ENCODE data around the gene SLC2A9. TPM values are rescaled to one million over a fixed set of nuclear protein-coding genes. Genes with fewer than 3 reads are reported as not detected.

The SLC2A9 gene
- total and polyA plus RNA-seq, 2 experiments from 2014 or later, result 6.2 to 7.8 TPM

DNA sequence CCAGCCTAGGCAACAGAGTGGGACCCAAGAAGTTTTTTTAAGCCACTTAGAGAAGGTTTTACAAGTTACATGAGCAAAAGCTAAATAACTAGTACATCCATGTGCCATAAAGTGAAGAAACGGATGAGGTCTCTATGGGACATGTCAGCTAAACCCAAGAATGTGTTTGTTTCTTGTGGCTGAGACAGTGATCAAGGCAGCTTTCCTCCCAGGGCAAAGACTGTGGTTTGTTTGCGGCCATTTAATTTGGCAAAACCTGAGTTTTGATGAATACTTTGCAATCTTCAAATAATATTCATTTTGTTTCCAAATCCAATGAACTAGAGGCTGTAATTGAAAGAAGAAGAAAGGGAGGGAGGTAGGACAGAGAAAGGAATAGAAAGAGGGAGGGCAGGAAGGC lies 44.9 kb upstream of the SLC2A9 start:
- no peak overlapping the region for H3K4me3 ChIP-seq
- DNase-seq (ENCODE audit: low spot score), result no peak
- WGBS (ENCODE audit: low lambda C conversion rate, missing lambda C conversion rate), result 71% methylated on average over 2 of the region's 2 CpGs
- no peaks in the 10 kb centered on the region for H3K4me1 ChIP-seq (ENCODE audit: insufficient read depth)
- no peak overlapping the region for H2AFZ ChIP-seq
- H3K36me3 ChIP-seq (replicated peaks; ENCODE audit: insufficient read depth, low read depth), result no peaks in the 10 kb centered on the region
- no peaks in the 10 kb centered on the region for H3K9me3 ChIP-seq (ENCODE audit: low read depth)
- no peaks in the 10 kb centered on the region for H3K27me3 ChIP-seq
- no peaks in the 10 kb centered on the region for H3K9me2 ChIP-seq (replicated peaks; ENCODE audit: insufficient read depth)
- no peak overlapping the region for H3K4me2 ChIP-seq
- no peaks in the 10 kb centered on the region for H4K20me1 ChIP-seq (ENCODE audit: insufficient read depth, poor library complexity, severe bottlenecking)
- H3K27ac ChIP-seq, result no peak overlapping the region
- TF ChIP-seq, protein P1, sequence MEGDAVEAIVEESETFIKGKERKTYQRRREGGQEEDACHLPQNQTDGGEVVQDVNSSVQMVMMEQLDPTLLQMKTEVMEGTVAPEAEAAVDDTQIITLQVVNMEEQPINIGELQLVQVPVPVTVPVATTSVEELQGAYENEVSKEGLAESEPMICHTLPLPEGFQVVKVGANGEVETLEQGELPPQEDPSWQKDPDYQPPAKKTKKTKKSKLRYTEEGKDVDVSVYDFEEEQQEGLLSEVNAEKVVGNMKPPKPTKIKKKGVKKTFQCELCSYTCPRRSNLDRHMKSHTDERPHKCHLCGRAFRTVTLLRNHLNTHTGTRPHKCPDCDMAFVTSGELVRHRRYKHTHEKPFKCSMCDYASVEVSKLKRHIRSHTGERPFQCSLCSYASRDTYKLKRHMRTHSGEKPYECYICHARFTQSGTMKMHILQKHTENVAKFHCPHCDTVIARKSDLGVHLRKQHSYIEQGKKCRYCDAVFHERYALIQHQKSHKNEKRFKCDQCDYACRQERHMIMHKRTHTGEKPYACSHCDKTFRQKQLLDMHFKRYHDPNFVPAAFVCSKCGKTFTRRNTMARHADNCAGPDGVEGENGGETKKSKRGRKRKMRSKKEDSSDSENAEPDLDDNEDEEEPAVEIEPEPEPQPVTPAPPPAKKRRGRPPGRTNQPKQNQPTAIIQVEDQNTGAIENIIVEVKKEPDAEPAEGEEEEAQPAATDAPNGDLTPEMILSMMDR (IDR thresholded peaks at IDR 0.05; ENCODE audit: poor library complexity), result no peak
- TF ChIP-seq EZH2phosphoT487 (IDR thresholded peaks at IDR 0.05; ENCODE audit: low read depth, severe bottlenecking, unreplicated experiment) (no peak), EZH2 (IDR thresholded peaks at IDR 0.05; ENCODE audit: borderline replicate concordance) (no peak)
- H3K79me2 ChIP-seq, result no peaks in the 10 kb centered on the region

DNA sequence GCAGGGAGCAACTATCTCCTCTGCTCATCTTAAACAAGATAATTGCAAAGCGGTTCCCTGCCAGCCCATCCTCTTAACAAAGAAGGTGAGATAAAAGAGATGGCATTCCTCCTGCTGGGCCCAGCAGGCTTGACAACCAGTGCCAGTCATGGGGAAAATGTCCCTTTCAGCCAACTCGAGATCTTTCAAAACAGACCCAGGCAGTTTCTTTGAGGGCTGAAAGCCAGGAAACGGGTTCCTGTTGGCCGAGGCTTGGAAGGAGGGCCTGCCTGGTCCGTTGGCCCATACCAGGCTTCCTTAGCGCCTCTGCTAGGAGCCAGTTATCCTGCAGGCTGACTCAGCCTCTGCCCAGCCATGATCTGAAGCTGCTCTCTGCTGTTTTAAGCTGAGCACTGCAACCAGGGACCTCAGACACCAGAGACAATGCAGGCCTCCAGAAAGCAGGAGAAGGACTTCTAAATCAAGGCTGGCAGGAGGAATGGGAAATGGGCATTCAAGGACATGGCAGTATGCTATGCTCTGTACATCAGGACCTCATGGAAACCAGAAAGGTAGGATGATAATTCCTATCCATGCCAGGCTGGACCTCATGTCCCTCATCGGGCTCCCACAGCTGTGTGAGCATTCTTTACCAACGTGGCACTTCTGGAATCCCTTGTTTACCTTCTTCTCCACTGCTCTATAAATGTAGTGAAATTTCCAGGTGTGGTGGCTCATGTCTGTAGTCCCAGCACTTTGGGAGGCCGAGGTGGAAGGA lies 42.4 kb upstream of the SLC2A9 start:
- DNase-seq (ENCODE audit: low spot score), result peak; percentile 76
- Histone ChIP-seq H3K9me3 (ENCODE audit: low read depth) (no peaks in the 10 kb centered on the region), H4K20me1 (ENCODE audit: insufficient read depth, poor library complexity, severe bottlenecking) (no peaks in the 10 kb centered on the region), H3K79me2 (no peaks in the 10 kb centered on the region), H2AFZ (no peak overlapping the region), H3K9me2 (replicated peaks; ENCODE audit: insufficient read depth) (no peaks in the 10 kb centered on the region), H3K4me3 (no peak overlapping the region), H3K36me3 (replicated peaks; ENCODE audit: insufficient read depth, low read depth) (no peaks in the 10 kb centered on the region), H3K27me3 (no peaks in the 10 kb centered on the region), H3K27ac (no peak overlapping the region), H3K4me1 (ENCODE audit: insufficient read depth) (no peaks in the 10 kb centered on the region), H3K4me2 (no peak overlapping the region)
- 44% methylated on average over 9 of the region's 9 CpGs for whole genome bisulfite sequencing (ENCODE audit: low lambda C conversion rate, missing lambda C conversion rate)
- TF ChIP-seq, protein P1 (IDR thresholded peaks at IDR 0.05; ENCODE audit: poor library complexity), result peak; percentile 67
- no peak for TF ChIP-seq EZH2 (IDR thresholded peaks at IDR 0.05; ENCODE audit: borderline replicate concordance)

DNA sequence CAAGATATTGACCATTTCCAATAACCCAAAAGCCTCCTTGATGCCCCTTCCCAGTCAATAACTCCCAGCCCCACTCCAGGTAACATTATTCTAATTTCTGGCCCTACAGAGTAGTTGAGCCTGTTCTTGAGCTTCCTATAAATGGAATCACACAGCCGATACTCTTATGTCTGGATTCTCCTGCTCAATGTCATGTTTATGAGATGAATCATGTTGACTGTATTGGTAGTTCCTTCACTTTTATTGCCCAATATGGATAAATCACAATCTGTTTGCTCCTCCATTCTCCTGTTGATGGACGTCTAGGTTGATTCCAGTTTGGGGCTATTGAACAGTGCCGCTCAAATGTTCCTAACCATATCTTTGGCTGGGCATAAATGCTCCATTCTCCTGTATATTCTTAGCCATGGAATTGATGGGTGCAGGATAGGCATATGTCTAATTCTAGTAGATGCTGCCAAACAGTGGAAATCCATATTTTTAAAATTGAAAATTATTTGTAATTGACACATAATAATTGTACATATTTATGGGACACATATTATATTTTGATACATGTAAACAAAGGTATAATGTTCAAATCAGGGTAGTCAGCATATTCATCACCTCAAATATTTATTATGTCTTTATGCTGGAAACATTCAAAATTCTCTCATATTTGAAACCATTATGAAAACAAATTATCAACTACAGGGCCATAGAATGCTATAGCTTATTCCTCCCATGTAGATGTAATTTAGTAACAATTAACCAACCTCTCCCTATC lies 40.5 kb upstream of the SLC2A9 start:
- Histone ChIP-seq H4K20me1 (ENCODE audit: insufficient read depth, poor library complexity, severe bottlenecking) (no peaks in the 10 kb centered on the region), H3K4me3 (no peak overlapping the region), H3K36me3 (replicated peaks; ENCODE audit: insufficient read depth, low read depth) (no peaks in the 10 kb centered on the region), H3K9me2 (replicated peaks; ENCODE audit: insufficient read depth) (no peaks in the 10 kb centered on the region), H3K4me2 (no peak overlapping the region), H2AFZ (no peak overlapping the region), H3K27me3 (no peaks in the 10 kb centered on the region), H3K9me3 (ENCODE audit: low read depth) (no peaks in the 10 kb centered on the region), H3K79me2 (no peaks in the 10 kb centered on the region), H3K27ac (no peak overlapping the region), H3K4me1 (ENCODE audit: insufficient read depth) (no peaks in the 10 kb centered on the region)
- TF ChIP-seq EZH2 (IDR thresholded peaks at IDR 0.05; ENCODE audit: borderline replicate concordance) (no peak), EZH2phosphoT487 (IDR thresholded peaks at IDR 0.05; ENCODE audit: low read depth, severe bottlenecking, unreplicated experiment) (no peak)
- TF ChIP-seq, protein P1 (IDR thresholded peaks at IDR 0.05; ENCODE audit: poor library complexity), result no peak
- 91% methylated on average over 3 of the region's 3 CpGs for WGBS (ENCODE audit: low lambda C conversion rate, missing lambda C conversion rate)
- no peak for DNase-seq (ENCODE audit: low spot score)

Measured in hepatocyte (in vitro differentiated cells).